Transverse colon (tissue), 4 donors: ENCODE measurements around the gene CAMSAP3. TPM values are rescaled to one million over a fixed set of nuclear protein-coding genes. Genes with fewer than 3 reads are reported as not detected.

Experiments used
- DNase-seq: peaks from one replicate; pipeline ENCODE4 v3.0.0-alpha.2; 2019
- H3K27ac ChIP-seq, 4 donors: fragments of 200-600 bp; sonication (generic); 2 replicates each; pipeline ENCODE4 v1.5.1; 2016 to 2018; ENCODE audit warnings: inconsistent platforms in 4 of 4
- H3K27me3 ChIP-seq: fragments of 200-600 bp; sonication (generic); 2 replicates; pipeline ENCODE4 v1.5.1; 2017; ENCODE audit warnings: inconsistent platforms
- H3K36me3 ChIP-seq, 4 donors: fragments of 200-600 bp; sonication (generic); 2 replicates each; pipeline ENCODE4 v1.5.1; 2017 to 2019; ENCODE audit warnings: inconsistent platforms in 4 of 4
- H3K4me1 ChIP-seq, 4 donors: fragments of 200-600 bp; sonication (generic); 2 replicates each; pipeline ENCODE4 v1.5.1; 2017 to 2020; ENCODE audit warnings: inconsistent platforms in 4 of 4
- H3K4me3 ChIP-seq, 4 donors: fragments of 200-600 bp; sonication (generic); 1 replicate in 1 of 4; 2 replicates in 3 of 4; pipeline versions ENCODE4 v1.5.1 to v1.6.1; 2017 to 2019; ENCODE audit warnings: inconsistent platforms in 4 of 4
- H3K9me3 ChIP-seq, 2 donors: fragments of 200-600 bp; sonication (generic); 2 replicates each; pipeline ENCODE4 v1.5.1; 2017 to 2019; ENCODE audit warnings: inconsistent platforms in 2 of 2
- EP300 ChIP-seq: sonication (generic); formaldehyde crosslinking; IDR thresholded peaks from one replicate; pipeline ENCODE4 v1.6.1; 2017; ENCODE audit warnings: antibody characterized with exemption, low read depth
- POLR2A ChIP-seq: fragments of 450-650 bp; IDR thresholded peaks from one replicate; pipeline ENCODE4 v1.6.1; 2016; ENCODE audit warnings: antibody characterized with exemption, mild to moderate bottlenecking, moderate library complexity
- POLR2AphosphoS5 ChIP-seq, 3 donors: sonication (generic); formaldehyde crosslinking; IDR thresholded peaks; one replicate each; pipeline ENCODE4 v1.6.1; 2016; ENCODE audit warnings: antibody characterized with exemption in 3 of 3
- WGBS, 2 donors: methylation state at CpG; one replicate each; pipeline ENCODE4 v1.1.5; 2018; ENCODE audit warnings: low coverage in 1 of 2; 5-methylcytosine and 5-hydroxymethylcytosine counted together
- in situ Hi-C, 4 donors: fragments of 200-750 bp; cut with MboI; loops; one replicate each; pipeline versions ENCODE4 v1.15.0 to v1.15.1; 2017; ENCODE audit warnings: low sequenced_read_pairs in 3 of 4, low pct_ligation_motif_present in 1 of 4, low pct_unique_long_range_greater_than_20kb in 1 of 4
- intact Hi-C: fragments of 100-400 bp; cut with DNase I; formaldehyde crosslinking; loops from one replicate; pipeline ENCODE4 v1.15.1; 2023; ENCODE audit warnings: low total_unique reads
- total RNA-seq, 4 donors: library from RNA; depleted of rRNA; stranded (reverse); fragments of >200 nt; gene quantifications; one replicate each; pipeline ENCODE4 v1.1.0, GENCODE V29; 2016
- TF ChIP-seq, protein P1 (sequence below), 5 experiments: fragments of 200-600 bp in 3 of 5; fragments of 450-650 bp in 2 of 5; sonication (generic) in 3 of 5; IDR thresholded peaks; 1 replicate in 2 of 5; 2 replicates in 3 of 5; pipeline ENCODE4 v1.5.1; 2016 to 2017; ENCODE audit warnings: antibody characterized with exemption in 5 of 5, inconsistent platforms in 3 of 5, mild to moderate bottlenecking in 2 of 5, moderate library complexity in 1 of 5

CAMSAP3 gene, protein sequence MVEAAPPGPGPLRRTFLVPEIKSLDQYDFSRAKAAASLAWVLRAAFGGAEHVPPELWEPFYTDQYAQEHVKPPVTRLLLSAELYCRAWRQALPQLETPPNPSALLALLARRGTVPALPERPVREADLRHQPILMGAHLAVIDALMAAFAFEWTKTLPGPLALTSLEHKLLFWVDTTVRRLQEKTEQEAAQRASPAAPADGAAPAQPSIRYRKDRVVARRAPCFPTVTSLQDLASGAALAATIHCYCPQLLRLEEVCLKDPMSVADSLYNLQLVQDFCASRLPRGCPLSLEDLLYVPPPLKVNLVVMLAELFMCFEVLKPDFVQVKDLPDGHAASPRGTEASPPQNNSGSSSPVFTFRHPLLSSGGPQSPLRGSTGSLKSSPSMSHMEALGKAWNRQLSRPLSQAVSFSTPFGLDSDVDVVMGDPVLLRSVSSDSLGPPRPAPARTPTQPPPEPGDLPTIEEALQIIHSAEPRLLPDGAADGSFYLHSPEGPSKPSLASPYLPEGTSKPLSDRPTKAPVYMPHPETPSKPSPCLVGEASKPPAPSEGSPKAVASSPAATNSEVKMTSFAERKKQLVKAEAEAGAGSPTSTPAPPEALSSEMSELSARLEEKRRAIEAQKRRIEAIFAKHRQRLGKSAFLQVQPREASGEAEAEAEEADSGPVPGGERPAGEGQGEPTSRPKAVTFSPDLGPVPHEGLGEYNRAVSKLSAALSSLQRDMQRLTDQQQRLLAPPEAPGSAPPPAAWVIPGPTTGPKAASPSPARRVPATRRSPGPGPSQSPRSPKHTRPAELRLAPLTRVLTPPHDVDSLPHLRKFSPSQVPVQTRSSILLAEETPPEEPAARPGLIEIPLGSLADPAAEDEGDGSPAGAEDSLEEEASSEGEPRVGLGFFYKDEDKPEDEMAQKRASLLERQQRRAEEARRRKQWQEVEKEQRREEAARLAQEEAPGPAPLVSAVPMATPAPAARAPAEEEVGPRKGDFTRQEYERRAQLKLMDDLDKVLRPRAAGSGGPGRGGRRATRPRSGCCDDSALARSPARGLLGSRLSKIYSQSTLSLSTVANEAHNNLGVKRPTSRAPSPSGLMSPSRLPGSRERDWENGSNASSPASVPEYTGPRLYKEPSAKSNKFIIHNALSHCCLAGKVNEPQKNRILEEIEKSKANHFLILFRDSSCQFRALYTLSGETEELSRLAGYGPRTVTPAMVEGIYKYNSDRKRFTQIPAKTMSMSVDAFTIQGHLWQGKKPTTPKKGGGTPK
- total RNA-seq, result 100 to 1,000 TPM in 1 of 4 donors, 10 to 100 TPM in 3; 36.2 to 114 (median 61.6) TPM

DNA sequence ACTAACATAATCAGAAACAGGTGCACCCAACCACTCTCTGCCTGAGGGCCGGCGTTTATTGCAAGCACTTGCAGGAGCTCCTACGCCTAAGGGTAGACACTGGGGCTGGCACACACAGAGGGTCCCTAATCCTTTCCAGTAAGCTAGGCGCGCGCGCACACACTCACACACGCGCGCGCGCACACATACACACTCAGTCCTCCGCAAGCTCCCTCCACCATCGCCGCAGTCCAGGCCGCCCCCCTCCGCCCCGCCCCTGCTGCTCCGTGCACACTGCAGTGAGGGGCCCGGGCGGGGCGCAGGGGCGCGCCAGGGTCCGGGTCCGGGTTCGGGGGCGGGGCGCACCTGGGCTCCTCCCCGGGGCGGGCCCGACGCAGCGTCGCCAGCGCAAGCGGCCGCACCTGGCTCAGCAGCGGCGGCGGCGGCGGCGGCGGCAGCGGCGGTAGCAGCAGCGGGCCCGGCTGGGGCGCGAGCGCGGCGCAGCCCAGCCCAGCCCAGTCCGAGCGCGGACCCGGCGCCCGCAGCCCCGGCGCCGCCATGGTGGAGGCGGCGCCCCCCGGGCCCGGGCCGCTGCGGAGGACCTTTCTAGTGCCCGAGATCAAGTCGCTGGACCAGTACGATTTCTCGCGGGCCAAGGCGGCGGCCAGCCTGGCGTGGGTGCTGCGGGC is at the start of gene CAMSAP3:
TSS of gene CAMSAP3 (plus strand) at position 398 of the 668 bp plus-strand sequence. CDS start at position 538, 140 bp downstream.
- Histone ChIP-seq H3K4me3 (peak within 1 kb of the TSS; percentile 2 to 72 (median 58)), H3K27me3 (peaks cover 53% of the 10 kb centered on the region), H3K9me3 (no peaks in the 10 kb centered on the region), H3K4me1 (peaks cover 0 to 9% (median 6%) of the 10 kb centered on the region in 4 donors), H3K27ac (peak within 1 kb of the TSS; percentile 34 to 81 (median 72)), H3K36me3 (no peaks in the 10 kb centered on the region)
- WGBS, 2 donors, result 3% methylated on average over 16 of the region's 78 CpGs; no CpG with 5 or more reads in 1 of the 2 donors
- peak; percentile 71 for DNase-seq
- in situ Hi-C loops (no loop called here), intact Hi-C loops (no loop called here)
- TF ChIP-seq POLR2AphosphoS5 (IDR thresholded peaks at IDR 0.05) (no peak), EP300 (no peak), POLR2A (no peak)
- TF ChIP-seq, protein P1, sequence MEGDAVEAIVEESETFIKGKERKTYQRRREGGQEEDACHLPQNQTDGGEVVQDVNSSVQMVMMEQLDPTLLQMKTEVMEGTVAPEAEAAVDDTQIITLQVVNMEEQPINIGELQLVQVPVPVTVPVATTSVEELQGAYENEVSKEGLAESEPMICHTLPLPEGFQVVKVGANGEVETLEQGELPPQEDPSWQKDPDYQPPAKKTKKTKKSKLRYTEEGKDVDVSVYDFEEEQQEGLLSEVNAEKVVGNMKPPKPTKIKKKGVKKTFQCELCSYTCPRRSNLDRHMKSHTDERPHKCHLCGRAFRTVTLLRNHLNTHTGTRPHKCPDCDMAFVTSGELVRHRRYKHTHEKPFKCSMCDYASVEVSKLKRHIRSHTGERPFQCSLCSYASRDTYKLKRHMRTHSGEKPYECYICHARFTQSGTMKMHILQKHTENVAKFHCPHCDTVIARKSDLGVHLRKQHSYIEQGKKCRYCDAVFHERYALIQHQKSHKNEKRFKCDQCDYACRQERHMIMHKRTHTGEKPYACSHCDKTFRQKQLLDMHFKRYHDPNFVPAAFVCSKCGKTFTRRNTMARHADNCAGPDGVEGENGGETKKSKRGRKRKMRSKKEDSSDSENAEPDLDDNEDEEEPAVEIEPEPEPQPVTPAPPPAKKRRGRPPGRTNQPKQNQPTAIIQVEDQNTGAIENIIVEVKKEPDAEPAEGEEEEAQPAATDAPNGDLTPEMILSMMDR (IDR thresholded peaks at IDR 0.05), result no peak

DNA sequence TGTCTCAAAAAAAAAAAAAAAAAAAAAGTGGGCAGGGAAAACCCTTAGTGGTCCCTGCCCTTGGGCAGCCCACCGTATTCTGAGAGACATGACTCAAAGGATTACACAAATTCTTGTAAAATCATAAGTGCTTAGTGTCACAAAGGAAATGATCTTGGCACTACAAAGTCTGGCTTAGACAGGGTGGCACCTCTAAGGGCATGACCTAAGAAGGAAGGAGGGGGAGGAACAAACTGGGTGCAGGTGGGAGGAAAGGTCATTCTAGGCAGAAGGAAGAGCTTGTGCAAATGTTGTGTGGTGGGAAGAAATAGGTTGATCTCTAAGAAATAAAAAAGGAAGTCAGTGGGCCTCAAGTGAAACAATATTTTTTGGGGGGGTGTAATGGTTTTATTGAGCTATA is 49.8 kb upstream of the CAMSAP3 start:
- Histone ChIP-seq H3K36me3 (peaks cover 0 to 15% (median 9%) of the 10 kb centered on the region in 4 donors), H3K4me3 (no peak overlapping the region), H3K27ac (peak overlapping the region in 2 of 4 donors; percentile 8 to 46), H3K4me1 (peaks cover 0 to 17% (median 1%) of the 10 kb centered on the region in 4 donors), H3K9me3 (no peaks in the 10 kb centered on the region), H3K27me3 (no peaks in the 10 kb centered on the region)
- in situ Hi-C loops, result no loop called here
- no peak for DNase-seq
- intact Hi-C loops, result no loop called here
- WGBS, 2 donors, result 26% methylated on average over 1 of the region's 1 CpG; no CpG with 5 or more reads in 1 of the 2 donors
- peak in 1 of 3 donors; percentile 19 for TF ChIP-seq POLR2AphosphoS5 (IDR thresholded peaks at IDR 0.05)
- TF ChIP-seq, protein P1 (IDR thresholded peaks at IDR 0.05), result no peak

DNA sequence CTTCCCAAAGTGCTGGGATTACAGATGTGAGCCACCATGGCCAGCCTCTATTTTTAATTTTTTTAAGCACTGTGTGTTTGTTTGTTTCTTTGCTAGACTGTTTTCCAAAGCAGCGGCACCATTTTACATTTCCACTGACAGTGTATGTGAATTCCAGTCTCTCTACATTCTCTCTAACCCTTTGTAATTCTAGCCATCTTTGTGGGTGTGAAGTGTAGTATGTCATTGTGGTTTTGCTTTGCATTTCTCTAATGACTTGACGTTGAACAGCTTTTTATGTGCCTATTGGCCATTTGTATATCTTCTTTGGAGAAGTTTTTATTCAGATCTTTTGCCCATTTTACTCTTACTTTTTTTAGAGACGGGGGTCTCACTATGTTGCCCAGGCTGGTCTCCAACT is 48.5 kb upstream of the CAMSAP3 start:
- H3K27ac ChIP-seq, result no peak overlapping the region
- no peak for DNase-seq
- TF ChIP-seq, protein P1 (IDR thresholded peaks at IDR 0.05), result no peak
- no peak for TF ChIP-seq POLR2AphosphoS5 (IDR thresholded peaks at IDR 0.05)
- TF ChIP-seq EP300, result no peak
- TF ChIP-seq POLR2A, result no peak
- H3K4me3 ChIP-seq, result no peak overlapping the region
- H3K9me3 ChIP-seq, result no peaks in the 10 kb centered on the region
- in situ Hi-C loops, result no loop called here
- intact Hi-C loops, result no loop called here
- H3K4me1 ChIP-seq, result peaks cover 0 to 17% (median 1%) of the 10 kb centered on the region in 4 donors
- peaks cover 0 to 10% (median 5%) of the 10 kb centered on the region in 4 donors for H3K36me3 ChIP-seq
- no peaks in the 10 kb centered on the region for H3K27me3 ChIP-seq
- WGBS, 2 donors, result 78 to 85% methylated on average over 3 of the region's 3 CpGs
